Thymus (tissue), 11 donors: Measurements from ENCODE around the gene SRRM4. TPM values are rescaled to one million over a fixed set of nuclear protein-coding genes. Genes with fewer than 3 reads are reported as not detected.

ENCODE experiments used
- DNase-seq, 9 donors: peaks; one replicate each; pipeline ENCODE4 v3.0.0-alpha.2; 2013; ENCODE audit warnings: low spot score in 9 of 9, low read depth in 6 of 9, missing footprints in 1 of 9
- H3K27ac ChIP-seq, 2 donors: one replicate each; pipeline ENCODE4 v1.5.1; 2013; ENCODE audit warnings: control low read depth in 1 of 2, low read depth in 1 of 2, low read length in 1 of 2, mild to moderate bottlenecking in 1 of 2, moderate library complexity in 1 of 2
- H3K27me3 ChIP-seq, 2 donors: one replicate each; pipeline ENCODE4 v1.5.1; 2013; ENCODE audit warnings: low read length in 1 of 2; ENCODE audit not compliant: control insufficient read depth in 2 of 2, insufficient read depth in 1 of 2
- H3K36me3 ChIP-seq, 2 donors: one replicate each; pipeline ENCODE4 v1.5.1; 2013; ENCODE audit warnings: low read length in 1 of 2, mild to moderate bottlenecking in 1 of 2, moderate library complexity in 1 of 2; ENCODE audit not compliant: control insufficient read depth in 2 of 2, insufficient read depth in 2 of 2
- H3K4me1 ChIP-seq, 2 donors: one replicate each; pipeline ENCODE4 v1.5.1; 2013; ENCODE audit warnings: low read length in 2 of 2; ENCODE audit not compliant: control insufficient read depth in 2 of 2, insufficient read depth in 2 of 2
- H3K4me3 ChIP-seq, 2 donors: one replicate each; pipeline ENCODE4 v1.5.1; 2013; ENCODE audit warnings: low read length in 2 of 2, control low read depth in 1 of 2, mild to moderate bottlenecking in 1 of 2
- H3K9me3 ChIP-seq, 2 donors: one replicate each; pipeline ENCODE4 v1.5.1; 2013; ENCODE audit warnings: low read length in 1 of 2, mild to moderate bottlenecking in 1 of 2; ENCODE audit not compliant: control insufficient read depth in 2 of 2, insufficient read depth in 1 of 2
- WGBS: extraction: QIAGEN DNeasy Blood & Tissue Kit; methylation state at CpG from one replicate; pipeline ENCODE4 v1.1.7; 2013; 5-methylcytosine and 5-hydroxymethylcytosine counted together
- polyA plus RNA-seq: library from polyadenylated mRNA; stranded (reverse); fragments of 200-250 nt; gene quantifications from one replicate; pipeline ENCODE4 v1.2.3, GENCODE V29; 2013
- total RNA-seq: library from RNA; stranded (reverse); fragments of 120-200 nt; gene quantifications from one replicate; pipeline ENCODE4 v1.2.4, GENCODE V29; 2013
- donor health status: healthy.

Gene SRRM4
- total and polyA plus RNA-seq, 2 donors: under 0.01 to 0.05 TPM

DNA sequence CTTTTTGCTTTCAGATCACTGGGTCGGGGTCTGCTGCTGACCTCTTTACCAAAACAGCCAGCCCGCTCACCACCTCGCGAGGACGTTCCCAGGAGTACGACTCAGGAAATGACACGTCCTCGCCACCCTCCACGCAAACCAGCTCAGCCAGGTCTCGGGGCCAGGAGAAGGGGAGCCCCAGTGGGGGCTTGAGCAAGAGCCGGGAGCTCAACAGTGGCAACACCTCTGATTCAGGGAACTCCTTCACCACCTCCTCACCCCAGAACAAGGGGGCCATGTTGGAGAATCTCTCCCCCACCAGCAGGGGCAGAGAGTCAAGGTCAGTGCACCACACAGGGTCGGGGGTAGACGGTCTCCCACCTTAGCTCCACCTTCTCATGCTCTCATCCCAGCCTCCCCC lies 164.0 kb downstream of the SRRM4 start:
- no peak overlapping the region for H3K4me3 ChIP-seq
- 56% methylated on average over 13 of the region's 13 CpGs for WGBS
- H3K27me3 ChIP-seq: peaks cover 0 to 3% of the 10 kb centered on the region in 2 donors
- no peak overlapping the region for H3K27ac ChIP-seq
- H3K4me1 ChIP-seq: no peaks in the 10 kb centered on the region
- no peaks in the 10 kb centered on the region for H3K9me3 ChIP-seq
- H3K36me3 ChIP-seq: no peaks in the 10 kb centered on the region
- no peak for DNase-seq

DNA sequence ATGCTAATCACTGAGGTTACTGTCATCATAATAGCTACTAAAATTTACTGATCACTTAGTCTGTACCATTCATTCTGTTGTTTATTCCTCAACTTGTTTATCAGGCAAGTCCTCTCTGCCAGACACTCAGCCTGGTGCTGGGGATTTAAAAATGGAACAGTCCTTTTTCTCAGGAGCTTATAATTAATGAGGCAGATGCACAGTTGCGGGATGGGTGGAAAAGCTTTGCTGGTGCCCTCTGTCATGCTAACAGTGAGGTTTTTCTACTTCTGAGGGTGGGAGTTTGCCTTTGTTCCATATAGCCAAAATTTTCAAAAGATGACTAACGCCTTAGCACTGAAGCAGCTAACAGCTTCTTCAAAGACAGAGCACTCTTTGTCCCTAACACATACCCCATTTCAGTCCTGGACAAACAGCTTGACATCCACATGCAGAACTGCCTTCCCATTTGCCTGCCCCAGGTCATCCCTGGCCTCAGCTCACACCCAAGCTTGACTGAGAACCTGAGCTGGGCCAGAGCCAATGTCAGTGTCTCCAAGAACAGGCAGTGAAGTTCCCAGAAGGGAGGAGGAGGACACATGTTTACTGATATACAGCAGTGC lies 166.6 kb downstream of the SRRM4 start:
- H3K36me3 ChIP-seq: no peaks in the 10 kb centered on the region
- WGBS: 83% methylated on average over 2 of the region's 2 CpGs

DNA sequence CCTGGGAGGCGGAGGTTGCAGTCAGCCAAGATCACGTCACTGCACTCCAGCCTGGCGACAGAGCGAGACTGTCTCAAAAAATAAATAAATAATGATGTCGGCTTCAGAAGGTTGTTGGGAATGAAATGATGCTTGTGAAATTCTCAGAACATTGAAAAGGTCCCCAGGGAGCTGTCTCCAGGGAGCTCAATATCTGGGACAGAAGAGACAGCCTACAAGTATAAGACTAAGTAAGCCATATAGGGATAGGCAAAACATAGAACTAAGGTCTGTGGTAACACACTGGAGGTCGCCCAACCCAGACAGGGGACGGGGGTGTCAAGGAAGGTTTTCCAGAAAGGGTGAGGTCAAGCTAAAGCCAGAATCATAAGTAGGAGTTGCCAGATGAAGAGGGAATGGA lies 167.9 kb downstream of the SRRM4 start:
- no peaks in the 10 kb centered on the region for H3K4me1 ChIP-seq
- DNase-seq: no peak
- H3K36me3 ChIP-seq: no peaks in the 10 kb centered on the region
- no peak overlapping the region for H3K4me3 ChIP-seq
- peaks cover 0 to 6% of the 10 kb centered on the region in 2 donors for H3K9me3 ChIP-seq
- H3K27me3 ChIP-seq: peaks cover 0 to 14% of the 10 kb centered on the region in 2 donors
- 95% methylated on average over 7 of the region's 7 CpGs for WGBS
- no peak overlapping the region for H3K27ac ChIP-seq

More for the DNA sequence above, 166.6 kb downstream of the SRRM4 start:
- Histone ChIP-seq H3K27ac (no peak overlapping the region), H3K9me3 (no peaks in the 10 kb centered on the region), H3K4me1 (no peaks in the 10 kb centered on the region), H3K27me3 (peaks cover 0 to 3% of the 10 kb centered on the region in 2 donors), H3K4me3 (no peak overlapping the region)
- DNase-seq: no peak

DNA sequence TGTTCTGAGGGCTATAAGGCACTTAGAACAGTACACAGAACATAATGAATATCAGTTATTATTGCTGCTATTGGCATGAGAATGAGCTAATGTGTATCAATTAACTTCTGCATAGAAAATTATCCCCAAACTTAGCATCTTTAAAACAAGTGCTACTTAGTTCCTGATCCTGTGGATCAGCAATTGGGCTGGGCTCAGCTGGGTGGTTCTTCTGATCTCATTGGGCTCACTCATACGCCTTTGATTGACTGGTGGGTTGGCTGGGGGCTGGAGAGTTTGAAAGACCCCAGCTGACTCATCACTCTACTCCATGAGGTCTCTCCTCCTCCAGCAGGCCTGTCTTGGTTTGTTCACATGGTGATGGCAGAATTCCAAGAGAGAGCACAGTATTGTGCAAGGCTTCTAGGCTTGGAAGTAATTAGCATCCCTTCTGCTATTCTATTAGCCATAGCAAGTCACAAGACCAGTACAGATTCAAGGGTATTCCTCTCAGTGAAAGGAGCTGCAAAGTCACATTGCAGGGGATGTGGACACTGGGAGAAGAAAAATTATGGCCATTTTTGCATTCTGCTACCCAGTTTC lies 170.2 kb downstream of the SRRM4 start:
- Histone ChIP-seq H3K4me1 (no peaks in the 10 kb centered on the region), H3K4me3 (no peak overlapping the region), H3K27ac (no peak overlapping the region), H3K27me3 (peaks cover 0 to 17% of the 10 kb centered on the region in 2 donors), H3K9me3 (peaks cover 0 to 6% of the 10 kb centered on the region in 2 donors), H3K36me3 (no peaks in the 10 kb centered on the region)
- WGBS: 91% methylated on average over 1 of the region's 1 CpG
- DNase-seq: no peak

DNA sequence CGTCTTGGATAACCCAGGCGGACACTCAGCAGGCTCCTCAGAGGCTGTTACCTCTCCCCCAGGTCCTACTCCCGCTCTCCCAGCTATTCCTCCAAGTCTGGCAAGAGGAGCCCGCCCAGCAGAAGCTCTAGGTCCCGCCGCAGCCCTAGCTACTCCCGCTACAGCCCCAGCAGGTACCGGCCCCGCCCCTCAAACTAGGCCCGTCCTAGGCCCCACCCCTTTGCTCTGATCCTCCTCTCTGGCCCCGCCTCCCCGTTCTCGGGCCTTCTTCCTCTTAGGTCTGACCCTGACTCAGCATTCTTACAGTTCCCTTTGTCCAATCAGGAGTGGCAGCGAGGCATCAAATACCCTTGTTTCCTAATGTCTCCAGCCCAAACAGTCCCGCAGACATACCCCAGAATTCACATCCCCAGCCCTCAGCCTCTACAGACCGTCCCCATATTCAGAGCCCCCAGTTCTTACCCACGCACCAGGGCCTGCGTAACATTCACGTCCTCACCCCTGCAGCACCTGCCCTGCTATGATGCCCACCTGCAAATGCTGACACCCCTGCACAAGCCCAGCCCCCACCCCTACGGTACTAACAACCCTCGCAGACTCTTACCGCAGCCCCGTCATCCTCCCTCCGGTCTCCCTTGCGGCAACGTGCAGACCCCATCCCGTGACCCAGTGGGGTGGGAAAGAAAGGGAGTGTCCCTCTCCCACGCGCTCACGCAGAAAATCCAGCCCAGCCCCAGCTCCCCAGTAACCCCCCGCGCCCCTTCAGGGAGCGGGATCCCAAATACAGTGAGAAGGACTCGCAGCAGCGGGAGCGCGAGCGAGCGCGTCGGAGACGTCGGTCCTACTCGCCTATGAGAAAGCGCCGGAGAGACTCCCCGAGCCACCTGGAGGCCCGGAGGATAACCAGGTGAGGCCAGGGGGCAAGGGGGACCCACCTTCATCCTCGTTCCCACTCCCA lies 172.4 kb downstream of the SRRM4 start:
- Histone ChIP-seq H3K9me3 (peaks cover 0 to 6% of the 10 kb centered on the region in 2 donors), H3K27me3 (peaks cover 0 to 17% of the 10 kb centered on the region in 2 donors), H3K4me3 (no peak overlapping the region), H3K36me3 (no peaks in the 10 kb centered on the region), H3K4me1 (no peaks in the 10 kb centered on the region), H3K27ac (no peak overlapping the region)
- peak in 4 of 9 donors; percentile 3 to 39 (median 20) for DNase-seq
- 22% methylated on average over 49 of the region's 49 CpGs for WGBS

DNA sequence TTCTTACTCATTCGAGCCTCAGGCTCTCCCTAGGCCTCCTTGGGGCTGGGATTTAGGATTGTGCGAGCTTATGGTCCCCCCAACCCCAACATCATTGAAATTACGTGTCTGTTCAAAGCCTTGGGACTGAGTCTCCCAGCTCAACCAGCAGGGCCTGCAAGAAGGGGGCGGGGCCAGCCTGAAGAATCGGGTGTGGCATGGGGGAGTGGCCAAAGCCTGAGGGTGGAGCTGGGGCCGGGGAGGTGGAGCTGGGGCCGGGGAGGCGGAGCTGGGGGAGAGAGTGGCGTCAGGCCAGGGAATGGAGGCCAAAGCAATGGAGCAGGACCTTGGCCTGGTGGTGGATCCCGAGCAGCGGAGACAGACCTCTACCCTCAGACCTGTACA lies 173.1 kb downstream of the SRRM4 start:
- no peak for DNase-seq
- no peaks in the 10 kb centered on the region for H3K36me3 ChIP-seq
- H3K4me3 ChIP-seq: no peak overlapping the region
- H3K4me1 ChIP-seq: no peaks in the 10 kb centered on the region
- H3K9me3 ChIP-seq: peaks cover 0 to 6% of the 10 kb centered on the region in 2 donors
- H3K27me3 ChIP-seq: peaks cover 0 to 17% of the 10 kb centered on the region in 2 donors
- 56% methylated on average over 11 of the region's 11 CpGs for whole genome bisulfite sequencing
- H3K27ac ChIP-seq: no peak overlapping the region

DNA sequence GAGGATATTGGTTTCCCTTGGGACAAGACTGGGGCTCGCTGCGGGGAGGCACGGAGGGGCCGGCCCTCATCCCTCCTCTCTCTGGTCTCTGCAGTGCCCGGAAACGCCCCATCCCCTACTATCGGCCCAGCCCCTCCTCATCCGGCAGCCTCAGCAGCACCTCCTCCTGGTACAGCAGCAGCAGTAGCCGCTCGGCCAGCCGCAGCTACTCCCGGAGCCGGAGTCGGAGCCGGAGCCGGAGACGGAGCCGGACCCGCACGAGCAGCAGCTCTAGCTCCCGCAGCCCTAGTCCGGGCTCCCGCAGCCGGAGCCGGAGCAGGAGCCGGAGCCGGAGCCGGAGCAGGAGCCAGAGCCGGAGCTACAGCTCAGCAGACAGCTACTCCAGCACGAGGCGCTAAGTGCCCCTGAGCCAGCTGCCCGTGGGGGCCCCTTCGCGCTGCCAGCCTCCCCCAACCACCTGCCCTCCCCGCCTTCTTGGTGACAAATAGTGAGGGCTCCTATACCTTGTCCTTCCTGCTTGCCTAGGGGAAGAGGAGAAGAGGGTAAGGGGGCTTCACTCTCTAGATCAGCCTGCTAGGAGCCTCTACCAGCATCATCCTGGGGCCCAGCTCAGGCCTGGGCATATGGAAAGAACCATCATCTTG lies 175.2 kb downstream of the SRRM4 start:
- H3K36me3 ChIP-seq: no peaks in the 10 kb centered on the region
- 82% methylated on average over 35 of the region's 35 CpGs for WGBS
- peaks cover 0 to 17% of the 10 kb centered on the region in 2 donors for H3K27me3 ChIP-seq
- H3K9me3 ChIP-seq: peaks cover 0 to 6% of the 10 kb centered on the region in 2 donors
- no peak overlapping the region for H3K27ac ChIP-seq
- DNase-seq: no peak
- H3K4me1 ChIP-seq: no peaks in the 10 kb centered on the region
- no peak overlapping the region for H3K4me3 ChIP-seq

DNA sequence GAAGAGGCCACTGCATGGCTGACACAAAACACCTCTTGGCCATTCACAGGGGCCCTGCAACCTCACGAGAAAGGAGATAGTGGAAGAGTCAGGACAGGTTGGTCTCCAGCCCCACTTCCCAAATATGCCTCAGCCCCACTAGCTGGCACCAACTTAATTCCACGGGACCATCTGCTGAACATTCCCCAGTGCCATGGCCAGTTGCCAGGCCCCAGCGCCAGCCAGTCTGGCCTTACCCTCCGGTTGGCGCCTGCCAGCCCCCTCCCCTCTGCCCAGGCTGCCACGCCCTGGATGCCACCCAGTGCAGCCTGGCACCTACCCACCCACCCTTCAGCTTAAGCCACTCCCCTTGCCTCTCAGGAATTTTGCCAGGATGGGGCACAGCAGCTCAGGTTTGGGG lies 176.2 kb downstream of the SRRM4 start:
- WGBS: 92% methylated on average over 6 of the region's 6 CpGs

More for the DNA sequence above, 176.2 kb downstream of the SRRM4 start:
- H3K4me1 ChIP-seq: no peaks in the 10 kb centered on the region
- no peaks in the 10 kb centered on the region for H3K36me3 ChIP-seq
- DNase-seq: no peak
- H3K9me3 ChIP-seq: peaks cover 0 to 6% of the 10 kb centered on the region in 2 donors
- peaks cover 0 to 17% of the 10 kb centered on the region in 2 donors for H3K27me3 ChIP-seq
- no peak overlapping the region for H3K27ac ChIP-seq
- H3K4me3 ChIP-seq: no peak overlapping the region
